ENCODE data around the gene ESCO1. TPM values are rescaled to one million over a fixed set of nuclear protein-coding genes. Genes with fewer than 3 reads are reported as not detected.
"Not testable (repeated sequence)": the region's sequence is repeated elsewhere in the genome, so short reads cannot be mapped to it uniquely, and the experiment has no call there.

ESCO1 gene
- polyA plus RNA-seq, 2 of the 4 experiments (the other 2 are of a cell fraction): 7.7 to 13.2 TPM

- Histone ChIP-seq H3K4me3 (no peak overlapping the region), H3K4me1 (peaks cover 8% of the 10 kb centered on the region; the same call in 1 of the 3 replicates), H3K4me2 (no peak overlapping the region), H3K27ac (no peak overlapping the region), H3K9me3 (no peaks in the 10 kb centered on the region)
- DNase-seq (ENCODE audit: low read depth in 1 of 2, low spot score in 1 of 2) (peak in 1 of 2 experiments; percentile 20), FAIRE-seq (no peak), ATAC-seq (peak in 1 of 2 experiments; percentile 69; a peak in 3 of 6 replicates)
- POLR2A ChIA-PET: no interaction called here
- TF ChIP-seq MAFK (IDR thresholded peaks at IDR 0.05; ENCODE audit: partially characterized antibody) (no peak), NPAS2 (CRISPR knock-in tag; IDR thresholded peaks at IDR 0.05; ENCODE audit: borderline replicate concordance) (no peak), RFX5 (IDR thresholded peaks at IDR 0.05) (no peak), ZC3H11A (IDR thresholded peaks at IDR 0.05) (no peak), BHLHE40 (IDR thresholded peaks at IDR 0.05; ENCODE audit: low read depth, low read length) (no peak), CHD4 (IDR thresholded peaks at IDR 0.05; ENCODE audit: borderline replicate concordance) (no peak)
- TF ChIP-seq, protein P1, sequence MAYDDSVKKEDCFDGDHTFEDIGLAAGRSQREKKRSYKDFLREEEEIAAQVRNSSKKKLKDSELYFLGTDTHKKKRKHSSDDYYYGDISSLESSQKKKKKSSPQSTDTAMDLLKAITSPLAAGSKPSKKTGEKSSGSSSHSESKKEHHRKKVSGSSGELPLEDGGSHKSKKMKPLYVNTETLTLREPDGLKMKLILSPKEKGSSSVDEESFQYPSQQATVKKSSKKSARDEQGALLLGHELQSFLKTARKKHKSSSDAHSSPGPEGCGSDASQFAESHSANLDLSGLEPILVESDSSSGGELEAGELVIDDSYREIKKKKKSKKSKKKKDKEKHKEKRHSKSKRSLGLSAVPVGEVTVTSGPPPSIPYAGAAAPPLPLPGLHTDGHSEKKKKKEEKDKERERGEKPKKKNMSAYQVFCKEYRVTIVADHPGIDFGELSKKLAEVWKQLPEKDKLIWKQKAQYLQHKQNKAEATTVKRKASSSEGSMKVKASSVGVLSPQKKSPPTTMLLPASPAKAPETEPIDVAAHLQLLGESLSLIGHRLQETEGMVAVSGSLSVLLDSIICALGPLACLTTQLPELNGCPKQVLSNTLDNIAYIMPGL (CRISPR knock-in tag; IDR thresholded peaks at IDR 0.05; ENCODE audit: borderline replicate concordance): no peak
- CTCF ChIA-PET: interaction anchor here (0.6 kb wide), 1 partner anchor 830 kb away, joined by 3 read pairs; no protein-coding TSS in a partner anchor
- WGBS (ENCODE audit: missing lambda C conversion rate): 76% methylated on average over 3 of the region's 7 CpGs
Observed at GRCh38 chr18:21593540-21594257, 6.8 kb downstream of the ESCO1 start.

DNA sequence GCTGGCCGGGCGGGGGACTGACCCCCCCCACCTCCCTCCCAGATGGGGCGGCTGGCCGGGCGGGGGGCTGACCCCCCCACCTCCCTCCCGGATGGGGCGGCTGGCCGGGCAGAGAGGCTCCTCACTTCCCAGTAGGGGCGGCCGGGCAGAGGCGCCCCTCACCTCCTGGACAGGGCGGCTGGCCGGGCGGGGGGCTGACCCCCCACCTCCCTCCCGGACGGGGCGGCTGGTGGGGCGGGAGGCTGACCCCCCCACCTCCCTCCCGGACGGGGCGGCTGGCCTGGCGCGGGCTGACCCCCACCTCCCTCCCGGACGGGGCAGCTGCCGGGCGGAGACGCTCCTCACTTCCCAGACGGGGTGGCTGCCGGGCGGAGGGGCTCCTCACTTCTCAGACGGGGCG lies 8.1 kb downstream of the ESCO1 start:
- H3K4me1 ChIP-seq; H3K9me3 ChIP-seq; H3K4me2 ChIP-seq; ATAC-seq; CTCF ChIA-PET; FAIRE-seq; POLR2A ChIA-PET; H3K4me3 ChIP-seq; H3K27ac ChIP-seq; DNase-seq (ENCODE audit: low read depth in 1 of 2, low spot score in 1 of 2): not testable (repeated sequence)
- WGBS (ENCODE audit: missing lambda C conversion rate): no CpG with 5 or more reads among the region's 33 CpGs

- FAIRE-seq: no peak
- DNase-seq (ENCODE audit: low read depth in 1 of 2, low spot score in 1 of 2): no peak
- WGBS (ENCODE audit: missing lambda C conversion rate): 90% methylated on average over 5 of the region's 5 CpGs
- no peak for TF ChIP-seq RARB (CRISPR knock-in tag; IDR thresholded peaks at IDR 0.05)
- no peak for TF ChIP-seq MYC (IDR thresholded peaks at IDR 0.05; ENCODE audit: borderline replicate concordance, low read length)
- no peak for TF ChIP-seq MAZ (IDR thresholded peaks at IDR 0.05; ENCODE audit: borderline replicate concordance, low read depth, low read length)
- TF ChIP-seq, protein P1 (CRISPR knock-in tag; IDR thresholded peaks at IDR 0.05; ENCODE audit: borderline replicate concordance): no peak
- no peak for TF ChIP-seq RAD21 (conservative IDR thresholded peaks at IDR 0.05 in 1 of 2, IDR thresholded peaks at IDR 0.05 in 1 of 2)
- no peak for TF ChIP-seq CBX8 (IDR thresholded peaks at IDR 0.05)
- no peak for TF ChIP-seq NR3C1 (IDR thresholded peaks at IDR 0.05)
- no peak for TF ChIP-seq POLR2A (IDR thresholded peaks at IDR 0.05; ENCODE audit: low read length)
- no peak overlapping the region for H3K4me2 ChIP-seq
- no peak overlapping the region for H3K4me3 ChIP-seq
- POLR2A ChIA-PET: no interaction called here
- H3K9me3 ChIP-seq: no peaks in the 10 kb centered on the region
- no peaks in the 10 kb centered on the region for H3K4me1 ChIP-seq
- no peak overlapping the region for H3K27ac ChIP-seq
- CTCF ChIA-PET: no interaction called here
- ATAC-seq: no peak
Observed at GRCh38 chr18:21584391-21584790, 16.1 kb downstream of the ESCO1 start.

GRCh38 chr18:21575656-21576055 lies 24.8 kb downstream of the ESCO1 start:
- POLR2A ChIA-PET: no interaction called here
- Histone ChIP-seq H3K27ac (no peak overlapping the region), H3K4me1 (no peaks in the 10 kb centered on the region), H3K4me3 (no peak overlapping the region), H3K9me3 (no peaks in the 10 kb centered on the region), H3K4me2 (no peak overlapping the region)
- DNase-seq (ENCODE audit: low read depth in 1 of 2, low spot score in 1 of 2): no peak
- WGBS (ENCODE audit: missing lambda C conversion rate): 92% methylated on average over 4 of the region's 4 CpGs
- CTCF ChIA-PET: no interaction called here
- ATAC-seq: no peak
- no peak for FAIRE-seq
- TF ChIP-seq, protein P2, sequence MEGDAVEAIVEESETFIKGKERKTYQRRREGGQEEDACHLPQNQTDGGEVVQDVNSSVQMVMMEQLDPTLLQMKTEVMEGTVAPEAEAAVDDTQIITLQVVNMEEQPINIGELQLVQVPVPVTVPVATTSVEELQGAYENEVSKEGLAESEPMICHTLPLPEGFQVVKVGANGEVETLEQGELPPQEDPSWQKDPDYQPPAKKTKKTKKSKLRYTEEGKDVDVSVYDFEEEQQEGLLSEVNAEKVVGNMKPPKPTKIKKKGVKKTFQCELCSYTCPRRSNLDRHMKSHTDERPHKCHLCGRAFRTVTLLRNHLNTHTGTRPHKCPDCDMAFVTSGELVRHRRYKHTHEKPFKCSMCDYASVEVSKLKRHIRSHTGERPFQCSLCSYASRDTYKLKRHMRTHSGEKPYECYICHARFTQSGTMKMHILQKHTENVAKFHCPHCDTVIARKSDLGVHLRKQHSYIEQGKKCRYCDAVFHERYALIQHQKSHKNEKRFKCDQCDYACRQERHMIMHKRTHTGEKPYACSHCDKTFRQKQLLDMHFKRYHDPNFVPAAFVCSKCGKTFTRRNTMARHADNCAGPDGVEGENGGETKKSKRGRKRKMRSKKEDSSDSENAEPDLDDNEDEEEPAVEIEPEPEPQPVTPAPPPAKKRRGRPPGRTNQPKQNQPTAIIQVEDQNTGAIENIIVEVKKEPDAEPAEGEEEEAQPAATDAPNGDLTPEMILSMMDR (IDR thresholded peaks at IDR 0.05): no peak
- TF ChIP-seq GATA3 (IDR thresholded peaks at IDR 0.05; ENCODE audit: borderline replicate concordance) (no peak), MAZ (IDR thresholded peaks at IDR 0.05; ENCODE audit: borderline replicate concordance, low read depth, low read length) (no peak), CHD2 (IDR thresholded peaks at IDR 0.05; ENCODE audit: low read length, partially characterized antibody) (no peak), HOXA7 (CRISPR knock-in tag; IDR thresholded peaks at IDR 0.05) (no peak), USF2 (IDR thresholded peaks at IDR 0.05) (no peak), HOXB5 (CRISPR knock-in tag; IDR thresholded peaks at IDR 0.05) (no peak), SREBF2 (IDR thresholded peaks at IDR 0.05) (no peak), EP300 (IDR thresholded peaks at IDR 0.05) (no peak), BHLHE40 (IDR thresholded peaks at IDR 0.05; ENCODE audit: low read depth, low read length) (no peak), ZSCAN20 (CRISPR knock-in tag; IDR thresholded peaks at IDR 0.05) (no peak), FOSL2 (IDR thresholded peaks at IDR 0.05) (no peak), FOSL2 (CRISPR knock-in tag; IDR thresholded peaks at IDR 0.05) (no peak), NFE2L2 (conservative IDR thresholded peaks at IDR 0.05; ENCODE audit: low read length) (no peak), POLR2A (IDR thresholded peaks at IDR 0.05; ENCODE audit: low read length) (no peak)

Data from A549 (cell line).